HG03565 (cell line): Measurements from ENCODE around the gene SNX14.
A peak's percentile ranks its signal among the peaks of the same experiment; 100 is the strongest.
"Not testable (repeated sequence)": the region's sequence is repeated elsewhere in the genome, so short reads cannot be mapped to it uniquely, and the experiment has no call there.

Experiments
- ATAC-seq: cut with Tn5 transposase; IDR thresholded peaks from one replicate; pipeline ENCODE4 v1.9.1; 2021; ENCODE audit warnings: mild to moderate bottlenecking, moderate library complexity; ENCODE audit not compliant: unreplicated experiment

The SNX14 gene

GRCh38 chr6:85592033-85592432, 1.6 kb downstream of the SNX14 start:
- no peak for ATAC-seq

GRCh38 chr6:85591207-85591606, 2.5 kb downstream of the SNX14 start:
- no peak for ATAC-seq

- ATAC-seq = no peak
Measured at GRCh38 chr6:85585741-85586140, 7.9 kb downstream of the SNX14 start.

GRCh38 chr6:85582832-85583231, 10.8 kb downstream of the SNX14 start:
- not testable (repeated sequence) for ATAC-seq

- ATAC-seq = no peak
Measured at GRCh38 chr6:85581572-85581971, 12.1 kb downstream of the SNX14 start.

- peak; percentile 86 for ATAC-seq
Measured at GRCh38 chr6:85580878-85581267, 12.8 kb downstream of the SNX14 start.

- no peak for ATAC-seq
Measured at GRCh38 chr6:85580118-85580877, 13.4 kb downstream of the SNX14 start.

GRCh38 chr6:85579581-85579980, 14.1 kb downstream of the SNX14 start:
- ATAC-seq = no peak

GRCh38 chr6:85576476-85576875, 17.2 kb downstream of the SNX14 start:
- no peak for ATAC-seq

- no peak for ATAC-seq
Measured at GRCh38 chr6:85574932-85575598, 18.6 kb downstream of the SNX14 start.

GRCh38 chr6:85569323-85569722, 24.3 kb downstream of the SNX14 start:
- no peak for ATAC-seq

- no peak for ATAC-seq
Measured at GRCh38 chr6:85568411-85568810, 25.2 kb downstream of the SNX14 start.

GRCh38 chr6:85565736-85566135, 27.9 kb downstream of the SNX14 start:
- no peak for ATAC-seq

GRCh38 chr6:85564223-85564622, 29.4 kb downstream of the SNX14 start:
- not testable (repeated sequence) for ATAC-seq

GRCh38 chr6:85561750-85562357, 31.8 kb downstream of the SNX14 start:
- no peak for ATAC-seq

GRCh38 chr6:85556992-85557668, 36.5 kb downstream of the SNX14 start:
- ATAC-seq = no peak

GRCh38 chr6:85552652-85553051, 41.0 kb downstream of the SNX14 start:
- ATAC-seq = no peak

GRCh38 chr6:85551264-85551663, 42.4 kb downstream of the SNX14 start:
- no peak for ATAC-seq

GRCh38 chr6:85547719-85548118, 45.9 kb downstream of the SNX14 start:
- no peak for ATAC-seq

- ATAC-seq = no peak
Measured at GRCh38 chr6:85544776-85545175, 48.9 kb downstream of the SNX14 start.

- no peak for ATAC-seq
Measured at GRCh38 chr6:85537055-85537494, 56.6 kb downstream of the SNX14 start.
